Measurements from ENCODE around the gene GLTPD2. TPM values are rescaled to one million over a fixed set of nuclear protein-coding genes. Genes with fewer than 3 reads are reported as not detected.

Gene GLTPD2
- 0.26 and 0.31 TPM in 2 replicates for polyA plus RNA-seq (2013)

DNA sequence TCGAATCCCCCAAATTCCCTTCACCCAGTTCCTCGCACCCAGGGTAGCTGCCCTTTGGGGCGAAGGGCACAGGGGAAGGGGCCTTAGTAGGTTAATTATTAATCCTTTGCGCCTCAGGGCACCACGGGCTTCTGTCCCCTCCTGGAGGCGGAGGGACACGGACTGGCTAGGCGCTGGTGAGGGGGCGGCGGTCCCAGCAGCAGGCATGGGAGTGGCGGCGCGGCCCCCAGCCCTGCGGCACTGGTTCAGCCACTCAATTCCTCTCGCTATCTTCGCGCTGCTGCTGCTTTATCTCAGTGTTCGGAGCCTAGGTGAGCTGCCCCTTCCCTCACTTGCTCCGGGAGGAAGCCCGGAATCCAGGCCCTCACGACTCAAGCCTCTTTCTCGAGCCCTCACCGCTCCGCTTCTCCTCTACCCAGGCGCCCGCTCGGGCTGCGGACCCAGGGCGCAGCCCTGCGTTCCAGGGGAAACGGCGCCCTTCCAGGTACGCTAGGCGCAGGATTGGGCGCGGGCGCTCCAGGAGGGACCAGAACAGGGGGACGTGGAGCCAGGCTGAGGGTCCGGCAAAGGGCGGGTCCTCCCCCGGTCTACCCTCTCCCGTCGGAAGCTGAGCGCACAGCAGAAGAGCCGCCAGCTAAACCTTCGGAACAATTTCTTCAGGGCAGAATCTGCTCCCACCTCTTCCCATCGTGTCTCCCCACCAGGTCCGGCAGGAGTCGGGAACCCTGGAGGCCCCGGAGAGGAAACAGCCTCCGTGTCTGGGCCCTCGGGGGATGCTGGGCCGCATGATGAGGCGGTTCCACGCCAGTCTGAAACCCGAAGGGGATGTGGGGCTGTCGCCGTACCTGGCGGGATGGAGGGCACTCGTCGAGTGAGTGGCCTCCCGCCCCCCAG, at the start of gene GLTPD2:
TSS of gene GLTPD2 (plus strand) at position 158 of the 894 bp plus-strand sequence. CDS start at position 206, 48 bp downstream.
- Histone ChIP-seq H3K27me3 (ENCODE audit: insufficient read depth, low read length) (no peaks in the 10 kb centered on the region), H2AFZ (ENCODE audit: insufficient read depth, low read length, poor library complexity) (peak within 1 kb of the TSS; percentile 81), H2AK5ac (ENCODE audit: low read length) (peak within 1 kb of the TSS; percentile 39), H3K23ac (ENCODE audit: low read length) (no peak within 1 kb of the TSS), H2BK5ac (ENCODE audit: low read depth, low read length, poor library complexity) (peak within 1 kb of the TSS; percentile 94), H2BK120ac (ENCODE audit: insufficient read depth, low read length, poor library complexity) (peak within 1 kb of the TSS; percentile 93), H3K18ac (ENCODE audit: low read length) (peak within 1 kb of the TSS; percentile 95), H4K12ac (ENCODE audit: low read depth, low read length) (peak within 1 kb of the TSS; percentile 13), H3K4me2 (ENCODE audit: low read length) (peak within 1 kb of the TSS; percentile 97), H3K14ac (ENCODE audit: low read length) (peak within 1 kb of the TSS; percentile 95), H3K36me3 (ENCODE audit: control insufficient read depth in 1 of 2, insufficient read depth in 2 of 2, low read length in 2 of 2) (no peaks in the 10 kb centered on the region), H3K9me3 (ENCODE audit: insufficient read depth, low read depth, low read length) (peaks cover 1% of the 10 kb centered on the region), H3K4me1 (ENCODE audit: control insufficient read depth in 1 of 2, insufficient read depth in 2 of 2, low read length in 2 of 2) (peaks cover 6 to 8% of the 10 kb centered on the region in 2 experiments), H3K27ac (ENCODE audit: low read depth, low read length) (peak within 1 kb of the TSS; percentile 97), H3K4ac (ENCODE audit: low read depth, low read length) (peak within 1 kb of the TSS; percentile 78), H4K91ac (ENCODE audit: low read depth, low read length) (peak within 1 kb of the TSS; percentile 97), H3K79me1 (ENCODE audit: low read length) (peaks cover 16% of the 10 kb centered on the region), H3K4me3 (ENCODE audit: low read depth, low read length) (peak within 1 kb of the TSS; percentile 88), H3K79me2 (ENCODE audit: control insufficient read depth, insufficient read depth, low read length, poor library complexity) (peaks cover 11% of the 10 kb centered on the region), H3K9ac (ENCODE audit: low read length) (peak within 1 kb of the TSS; percentile 75), H2BK12ac (ENCODE audit: low read length) (peak within 1 kb of the TSS; percentile 73), H4K8ac (ENCODE audit: low read depth, low read length) (peak within 1 kb of the TSS; percentile 97)
- DNase-seq, result peak in 1 of 2 donors; percentile 29
- no CpG with 5 or more reads among the region's 62 CpGs for WGBS (ENCODE audit: extremely low coverage, insufficient coverage, insufficient read length)

DNA sequence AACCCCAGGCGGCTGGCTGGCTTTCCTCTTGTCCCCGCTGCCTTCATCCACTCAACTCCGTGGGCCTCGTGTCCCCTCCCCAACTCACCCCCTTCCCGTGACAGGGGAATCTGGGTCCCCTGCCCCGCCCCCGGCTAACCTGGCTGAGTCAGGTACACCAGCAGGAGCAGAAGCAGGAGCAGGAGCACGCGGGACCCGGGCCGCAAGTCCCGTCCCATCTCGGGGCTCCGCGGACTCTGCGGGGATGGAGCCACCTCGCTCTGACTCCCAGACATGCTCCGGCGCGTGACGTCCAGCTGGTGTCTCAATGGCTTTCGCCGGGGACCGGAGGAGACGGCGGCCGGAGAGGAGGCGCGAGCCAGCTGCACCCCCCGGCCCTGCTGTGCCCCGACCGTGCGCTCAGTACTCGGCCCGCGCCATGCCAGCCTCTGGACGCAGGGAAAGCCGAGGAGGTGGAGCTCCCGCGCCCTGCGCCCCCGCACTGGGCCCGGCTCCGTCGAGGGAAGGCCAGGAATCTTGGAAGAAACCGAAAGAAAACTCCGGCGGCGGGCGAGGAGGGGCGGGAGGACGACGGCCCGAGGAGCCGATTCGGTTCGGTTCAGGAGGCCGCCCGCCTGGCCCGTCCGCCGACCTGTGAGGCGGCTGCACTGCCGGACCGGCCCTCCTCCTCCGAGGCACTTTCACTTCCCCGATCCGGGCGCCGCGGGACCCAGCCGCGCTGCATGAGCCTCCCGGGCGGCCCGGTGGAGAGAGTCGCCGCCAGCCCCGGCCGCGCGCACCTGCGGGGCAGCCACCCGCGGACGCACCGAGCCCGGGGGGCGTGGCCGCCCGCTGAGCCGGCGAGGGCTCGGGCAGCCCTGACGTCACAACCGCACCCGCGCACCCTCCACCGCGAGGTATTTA, 49.4 kb upstream of the GLTPD2 start, which contains the start of the genes CXCL16 and ZMYND15:
TSS of gene CXCL16 (minus strand) at position 807 of the 903 bp plus-strand sequence. CDS start at position 218, 589 bp downstream.
TSS of gene ZMYND15 (plus strand) at position 712 of the 903 bp plus-strand sequence. CDS start 716 bp downstream, outside the sequence.
- no peak within 1 kb of the TSS for H3K14ac ChIP-seq (ENCODE audit: low read length)
- DNase-seq, result peak in 1 of 2 donors; percentile 57
- H3K9ac ChIP-seq (ENCODE audit: low read length), result peak within 1 kb of the TSS; percentile 27
- WGBS (ENCODE audit: extremely low coverage, insufficient coverage, insufficient read length), result no CpG with 5 or more reads among the region's 100 CpGs
- H3K4ac ChIP-seq (ENCODE audit: low read depth, low read length), result no peak within 1 kb of the TSS
- no peak within 1 kb of the TSS for H3K18ac ChIP-seq (ENCODE audit: low read length)
- H3K27ac ChIP-seq (ENCODE audit: low read depth, low read length), result no peak within 1 kb of the TSS
- H2BK5ac ChIP-seq (ENCODE audit: low read depth, low read length, poor library complexity), result no peak within 1 kb of the TSS
- H3K4me1 ChIP-seq (ENCODE audit: control insufficient read depth in 1 of 2, insufficient read depth in 2 of 2, low read length in 2 of 2), result peaks cover 14 to 16% of the 10 kb centered on the region in 2 experiments
- no peak within 1 kb of the TSS for H2AK5ac ChIP-seq (ENCODE audit: low read length)
- peak within 1 kb of the TSS; percentile 61 for H3K4me3 ChIP-seq (ENCODE audit: low read depth, low read length)
- peak within 1 kb of the TSS; percentile 89 for H3K4me2 ChIP-seq (ENCODE audit: low read length)
- H3K27me3 ChIP-seq (ENCODE audit: insufficient read depth, low read length), result peaks cover 36% of the 10 kb centered on the region
- no peak within 1 kb of the TSS for H2BK12ac ChIP-seq (ENCODE audit: low read length)
- H3K23ac ChIP-seq (ENCODE audit: low read length), result peak within 1 kb of the TSS; percentile 76
- H4K91ac ChIP-seq (ENCODE audit: low read depth, low read length), result no peak within 1 kb of the TSS
- peak within 1 kb of the TSS; percentile 44 for H2AFZ ChIP-seq (ENCODE audit: insufficient read depth, low read length, poor library complexity)
- no peak within 1 kb of the TSS for H2BK120ac ChIP-seq (ENCODE audit: insufficient read depth, low read length, poor library complexity)
- no peak within 1 kb of the TSS for H4K12ac ChIP-seq (ENCODE audit: low read depth, low read length)
- peaks cover 15% of the 10 kb centered on the region for H3K9me3 ChIP-seq (ENCODE audit: insufficient read depth, low read depth, low read length)
- H3K79me1 ChIP-seq (ENCODE audit: low read length), result no peaks in the 10 kb centered on the region
- no peaks in the 10 kb centered on the region for H3K79me2 ChIP-seq (ENCODE audit: control insufficient read depth, insufficient read depth, low read length, poor library complexity)
- no peak within 1 kb of the TSS for H4K8ac ChIP-seq (ENCODE audit: low read depth, low read length)
- no peaks in the 10 kb centered on the region for H3K36me3 ChIP-seq (ENCODE audit: control insufficient read depth in 1 of 2, insufficient read depth in 2 of 2, low read length in 2 of 2)

DNA sequence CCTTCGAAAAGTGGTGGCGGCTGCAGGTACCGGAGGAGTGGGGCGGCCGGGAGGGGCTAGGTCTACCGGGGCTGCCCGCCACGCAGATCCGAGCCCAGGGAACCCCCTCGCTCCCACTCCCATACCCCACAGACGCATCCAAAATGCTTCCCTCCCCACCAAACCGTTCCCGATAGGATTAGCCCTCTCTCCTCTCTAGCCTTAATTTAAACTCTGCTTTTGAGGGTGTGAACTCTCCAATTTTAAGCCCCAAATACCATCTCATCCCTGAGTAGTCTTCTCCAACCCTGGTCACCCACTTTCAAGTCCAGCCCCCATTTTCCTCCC, 48.8 kb upstream of the GLTPD2 start:
- Histone ChIP-seq H4K8ac (ENCODE audit: low read depth, low read length) (no peak overlapping the region), H4K12ac (ENCODE audit: low read depth, low read length) (no peak overlapping the region), H2BK120ac (ENCODE audit: insufficient read depth, low read length, poor library complexity) (no peak overlapping the region), H3K4me2 (ENCODE audit: low read length) (peak overlapping the region; percentile 89), H3K18ac (ENCODE audit: low read length) (no peak overlapping the region), H3K36me3 (ENCODE audit: control insufficient read depth in 1 of 2, insufficient read depth in 2 of 2, low read length in 2 of 2) (no peaks in the 10 kb centered on the region), H4K91ac (ENCODE audit: low read depth, low read length) (no peak overlapping the region), H2BK12ac (ENCODE audit: low read length) (no peak overlapping the region), H3K79me2 (ENCODE audit: control insufficient read depth, insufficient read depth, low read length, poor library complexity) (no peaks in the 10 kb centered on the region), H3K27ac (ENCODE audit: low read depth, low read length) (no peak overlapping the region), H3K9me3 (ENCODE audit: insufficient read depth, low read depth, low read length) (peaks cover 15% of the 10 kb centered on the region), H2AK5ac (ENCODE audit: low read length) (no peak overlapping the region), H3K79me1 (ENCODE audit: low read length) (no peaks in the 10 kb centered on the region), H2AFZ (ENCODE audit: insufficient read depth, low read length, poor library complexity) (peak overlapping the region; percentile 44), H3K27me3 (ENCODE audit: insufficient read depth, low read length) (peaks cover 38% of the 10 kb centered on the region), H3K4me3 (ENCODE audit: low read depth, low read length) (peak overlapping the region; percentile 61), H3K14ac (ENCODE audit: low read length) (no peak overlapping the region), H3K9ac (ENCODE audit: low read length) (no peak overlapping the region), H3K23ac (ENCODE audit: low read length) (no peak overlapping the region), H3K4ac (ENCODE audit: low read depth, low read length) (no peak overlapping the region), H2BK5ac (ENCODE audit: low read depth, low read length, poor library complexity) (no peak overlapping the region), H3K4me1 (ENCODE audit: control insufficient read depth in 1 of 2, insufficient read depth in 2 of 2, low read length in 2 of 2) (peaks cover 14 to 16% of the 10 kb centered on the region in 2 experiments)
- DNase-seq, result no peak
- no CpG with 5 or more reads among the region's 13 CpGs for WGBS (ENCODE audit: extremely low coverage, insufficient coverage, insufficient read length)

DNA sequence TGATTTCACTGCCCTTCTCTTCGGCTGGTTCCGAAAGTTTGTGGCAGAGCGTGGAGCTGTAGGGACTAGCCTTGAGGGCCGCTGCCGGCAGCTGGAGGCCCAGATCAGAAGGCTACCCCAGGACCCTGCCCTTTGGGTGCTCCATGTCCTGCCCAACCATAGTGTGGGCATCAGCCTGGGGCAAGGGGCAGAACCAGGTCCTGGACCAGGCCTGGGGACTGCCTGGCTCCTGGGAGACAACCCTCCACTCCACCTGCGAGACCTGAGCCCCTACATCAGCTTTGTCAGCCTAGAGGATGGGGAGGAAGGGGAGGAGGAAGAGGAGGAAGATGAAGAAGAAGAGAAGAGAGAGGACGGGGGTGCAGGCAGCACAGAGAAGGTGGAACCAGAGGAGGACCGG, 48.2 kb upstream of the GLTPD2 start:
- H4K12ac ChIP-seq (ENCODE audit: low read depth, low read length), result no peak overlapping the region
- H3K79me2 ChIP-seq (ENCODE audit: control insufficient read depth, insufficient read depth, low read length, poor library complexity), result no peaks in the 10 kb centered on the region
- H2BK5ac ChIP-seq (ENCODE audit: low read depth, low read length, poor library complexity), result no peak overlapping the region
- DNase-seq, result no peak
- no peak overlapping the region for H3K14ac ChIP-seq (ENCODE audit: low read length)
- no peak overlapping the region for H4K91ac ChIP-seq (ENCODE audit: low read depth, low read length)
- no peak overlapping the region for H3K4me2 ChIP-seq (ENCODE audit: low read length)
- peak overlapping the region; percentile 76 for H3K23ac ChIP-seq (ENCODE audit: low read length)
- H3K4me1 ChIP-seq (ENCODE audit: control insufficient read depth in 1 of 2, insufficient read depth in 2 of 2, low read length in 2 of 2), result peaks cover 19 to 20% of the 10 kb centered on the region in 2 experiments
- no peak overlapping the region for H2AK5ac ChIP-seq (ENCODE audit: low read length)
- no peak overlapping the region for H2AFZ ChIP-seq (ENCODE audit: insufficient read depth, low read length, poor library complexity)
- no peak overlapping the region for H3K27ac ChIP-seq (ENCODE audit: low read depth, low read length)
- H3K4me3 ChIP-seq (ENCODE audit: low read depth, low read length), result no peak overlapping the region
- H3K9me3 ChIP-seq (ENCODE audit: insufficient read depth, low read depth, low read length), result peaks cover 15% of the 10 kb centered on the region
- H2BK12ac ChIP-seq (ENCODE audit: low read length), result no peak overlapping the region
- WGBS (ENCODE audit: extremely low coverage, insufficient coverage, insufficient read length), result no CpG with 5 or more reads among the region's 8 CpGs
- no peak overlapping the region for H3K9ac ChIP-seq (ENCODE audit: low read length)
- H2BK120ac ChIP-seq (ENCODE audit: insufficient read depth, low read length, poor library complexity), result no peak overlapping the region
- H3K4ac ChIP-seq (ENCODE audit: low read depth, low read length), result no peak overlapping the region
- H3K79me1 ChIP-seq (ENCODE audit: low read length), result no peaks in the 10 kb centered on the region
- H3K18ac ChIP-seq (ENCODE audit: low read length), result no peak overlapping the region
- H3K36me3 ChIP-seq (ENCODE audit: control insufficient read depth in 1 of 2, insufficient read depth in 2 of 2, low read length in 2 of 2), result no peaks in the 10 kb centered on the region
- peaks cover 43% of the 10 kb centered on the region for H3K27me3 ChIP-seq (ENCODE audit: insufficient read depth, low read length)
- H4K8ac ChIP-seq (ENCODE audit: low read depth, low read length), result no peak overlapping the region
